ENCODE data around the gene SOX2. TPM values are rescaled to one million over a fixed set of nuclear protein-coding genes. Genes with fewer than 3 reads are reported as not detected.

The SOX2 gene
- total RNA-seq, 1 experiment from 2014 or later = 2.0 TPM

DNA sequence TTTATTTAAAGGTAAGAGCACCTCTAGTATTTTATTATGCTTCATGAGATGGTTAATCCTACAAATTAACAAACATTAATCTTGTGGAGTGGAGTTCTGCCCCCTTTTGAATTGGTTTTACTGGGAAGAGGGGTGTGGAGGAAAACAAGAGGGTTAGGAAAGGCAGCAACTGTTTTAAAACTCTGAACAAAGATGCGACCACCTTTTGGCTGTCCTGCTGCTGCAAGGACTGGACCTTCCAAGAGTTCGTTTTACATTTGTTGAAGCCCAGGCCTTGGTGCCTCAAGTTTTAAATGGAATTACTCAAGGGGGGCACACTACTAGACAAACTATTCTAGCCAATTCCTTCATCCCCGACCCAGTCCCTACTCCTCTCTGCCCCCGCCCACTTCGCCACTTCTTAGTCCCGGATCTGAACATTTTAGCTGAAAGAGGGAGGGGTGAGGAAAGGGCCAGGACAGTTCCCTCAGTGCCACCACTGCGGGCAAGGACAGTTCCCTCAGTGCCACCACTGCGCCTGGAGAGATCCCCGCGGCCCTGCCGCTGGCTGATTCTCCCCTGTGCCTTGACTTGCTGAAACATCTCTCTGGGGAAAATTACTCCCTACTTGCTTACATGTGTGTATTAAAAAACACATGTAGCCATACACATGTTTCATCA lies 11.2 kb downstream of the SOX2 start:
- DNase-seq (ENCODE audit: low read depth) = no peak

DNA sequence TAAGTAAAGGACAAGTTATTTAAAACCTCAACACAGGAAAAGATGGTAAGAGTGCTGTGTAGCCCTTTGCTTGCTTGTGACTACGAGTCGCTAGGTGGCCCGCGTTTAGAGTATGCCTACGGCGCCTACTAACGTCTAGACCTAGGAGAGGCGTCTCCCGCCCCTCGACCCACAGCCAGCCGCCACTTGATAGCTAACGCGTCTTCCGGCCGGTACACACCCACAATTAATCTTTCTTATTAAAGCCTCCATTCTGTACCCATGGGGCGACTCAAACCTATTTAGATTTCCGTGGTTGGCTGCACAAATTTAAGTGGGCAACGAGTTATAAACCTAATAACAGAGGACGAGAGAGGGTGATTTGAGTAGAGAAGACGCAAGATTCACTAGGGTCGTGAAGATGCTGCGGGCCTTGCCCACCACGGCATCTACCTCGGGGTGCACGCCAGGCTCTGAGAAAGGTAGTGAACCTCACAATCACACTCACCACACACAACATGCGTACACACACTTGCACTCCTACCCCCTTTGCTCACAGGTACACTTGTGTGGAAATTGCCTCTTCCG lies 12.0 kb downstream of the SOX2 start:
- no peak for DNase-seq (ENCODE audit: low read depth)

DNA sequence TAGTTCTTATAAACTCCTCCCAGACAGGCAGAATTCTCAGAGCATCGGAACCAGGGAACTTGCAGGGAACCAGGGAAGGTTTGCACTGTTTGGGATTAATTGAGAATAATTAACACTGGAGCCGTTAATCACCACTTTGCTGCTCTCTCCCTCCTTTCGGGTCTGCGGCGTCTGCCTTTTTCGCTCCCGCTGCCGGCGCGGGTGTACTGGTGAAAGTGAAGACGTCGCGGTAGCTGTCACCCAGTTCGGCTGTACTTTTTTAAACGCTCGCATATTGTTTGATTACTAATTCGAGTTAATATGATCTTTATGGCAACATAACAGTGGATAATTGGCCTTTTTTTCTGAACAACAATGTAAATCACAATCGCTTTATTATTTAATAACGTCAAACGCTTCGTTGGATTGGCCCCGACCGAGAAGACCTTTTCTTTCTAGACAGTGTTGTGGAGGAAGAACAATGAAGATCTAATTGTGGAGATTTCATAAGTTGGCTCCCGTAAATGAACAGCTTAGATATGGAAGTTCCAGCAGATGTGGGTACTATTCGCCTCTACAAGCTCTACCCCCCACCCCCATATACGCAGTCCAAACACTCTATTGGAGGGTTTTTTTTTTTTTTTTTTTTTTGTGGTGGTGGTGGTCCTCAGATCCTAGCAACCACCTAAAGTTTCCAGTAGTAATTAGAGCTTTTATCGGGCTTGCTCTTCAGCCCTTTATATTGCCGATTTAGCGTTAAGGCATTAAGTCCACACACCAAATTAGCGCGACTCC lies 12.7 kb downstream of the SOX2 start:
- DNase-seq (ENCODE audit: low read depth) = no peak

DNA sequence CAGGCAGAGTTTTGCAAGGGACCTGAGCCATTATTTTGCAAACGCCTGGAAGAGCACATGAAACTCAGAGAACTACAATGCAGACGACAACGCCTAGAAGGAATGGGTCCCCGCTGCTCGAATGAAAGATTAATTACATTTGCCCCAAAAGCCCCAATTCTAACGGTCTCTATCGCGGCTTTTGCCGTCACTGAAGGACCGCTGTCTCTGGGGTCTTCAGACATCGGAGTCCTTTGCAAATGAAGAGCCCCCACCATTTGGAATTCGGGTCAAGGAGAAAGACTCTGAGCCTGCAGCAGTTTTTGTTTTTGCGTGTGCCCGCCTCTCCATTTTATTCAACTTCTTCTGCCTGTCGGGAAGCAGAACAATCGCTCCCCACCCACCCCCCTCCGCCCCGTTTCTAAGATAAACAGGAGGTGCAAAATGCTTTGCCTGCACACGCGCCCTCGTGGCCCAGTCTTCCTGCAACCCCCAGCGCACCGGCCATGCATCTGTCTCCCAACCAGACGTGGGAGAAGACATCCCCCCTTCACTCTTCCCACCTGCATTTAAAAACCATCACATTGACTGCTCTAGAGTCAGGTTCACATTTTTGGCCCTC lies 13.5 kb downstream of the SOX2 start:
- no peak for DNase-seq (ENCODE audit: low read depth)

DNA sequence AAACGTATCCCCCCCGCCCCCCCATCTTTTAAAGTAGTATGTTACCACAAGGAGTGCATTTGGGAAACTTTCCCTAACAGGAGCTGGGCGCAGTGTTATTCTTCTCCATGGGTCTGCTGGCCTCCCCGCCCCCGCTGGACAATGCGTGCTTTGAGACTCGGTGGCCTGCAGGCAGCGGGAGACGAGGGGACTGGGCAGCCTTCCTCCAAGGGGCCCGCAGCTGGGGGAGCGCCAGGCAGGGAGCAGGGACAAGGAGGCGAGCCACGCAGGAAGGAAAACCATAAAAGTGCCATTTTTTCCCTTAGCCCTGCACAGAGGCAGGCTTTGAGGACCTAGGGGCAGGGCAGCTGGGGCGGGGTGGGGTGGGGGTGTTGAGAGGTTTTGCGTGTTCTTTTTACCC lies 14.1 kb downstream of the SOX2 start:
- no peak for DNase-seq (ENCODE audit: low read depth)

DNA sequence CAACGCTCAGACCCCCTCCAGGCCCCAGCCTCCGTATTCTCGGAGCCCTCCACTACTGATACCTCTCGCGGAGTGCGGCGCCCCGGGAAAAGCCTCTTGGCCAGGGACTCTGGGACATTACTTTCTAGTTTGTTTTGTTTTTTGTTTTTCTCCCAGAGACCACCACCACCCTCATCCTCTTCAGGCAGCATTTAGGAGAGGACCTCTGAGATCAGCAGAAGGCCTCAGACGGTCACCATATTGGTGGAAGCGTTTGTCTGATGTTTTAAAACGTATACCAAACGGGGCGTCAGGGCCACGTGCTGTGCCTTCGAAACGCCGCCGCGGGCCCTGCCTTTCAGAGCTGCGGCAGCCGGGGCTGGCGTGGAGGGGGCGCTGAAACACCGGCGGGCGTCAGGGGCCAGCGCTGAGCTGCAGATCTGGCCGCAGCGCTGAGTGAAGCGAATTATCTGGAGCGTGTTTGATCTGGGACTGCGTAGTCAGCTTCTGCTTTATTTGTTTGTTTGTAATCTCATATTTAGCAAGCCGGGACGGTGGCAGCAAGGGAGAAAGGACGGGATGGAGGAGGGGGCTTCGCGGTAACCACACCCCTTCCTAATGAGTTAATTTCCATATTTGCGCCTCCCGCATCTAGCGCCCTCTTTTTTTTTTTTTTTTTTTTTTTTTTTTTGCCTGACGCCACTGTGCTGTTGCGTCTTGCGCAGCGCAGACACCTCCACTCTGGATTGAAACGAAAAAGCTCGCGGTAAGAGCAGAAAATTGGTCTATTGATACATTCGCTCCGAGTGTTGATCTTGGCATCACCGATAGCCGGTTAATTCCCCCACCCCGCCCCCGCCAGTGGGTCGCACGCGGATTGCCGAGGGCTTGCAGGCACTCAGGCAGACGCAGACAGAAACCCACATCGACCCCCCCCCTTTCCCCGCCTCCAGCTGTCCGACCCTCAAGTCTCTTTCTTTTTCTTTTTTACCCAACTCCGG lies 14.9 kb downstream of the SOX2 start:
- no peak for DNase-seq (ENCODE audit: low read depth)

DNA sequence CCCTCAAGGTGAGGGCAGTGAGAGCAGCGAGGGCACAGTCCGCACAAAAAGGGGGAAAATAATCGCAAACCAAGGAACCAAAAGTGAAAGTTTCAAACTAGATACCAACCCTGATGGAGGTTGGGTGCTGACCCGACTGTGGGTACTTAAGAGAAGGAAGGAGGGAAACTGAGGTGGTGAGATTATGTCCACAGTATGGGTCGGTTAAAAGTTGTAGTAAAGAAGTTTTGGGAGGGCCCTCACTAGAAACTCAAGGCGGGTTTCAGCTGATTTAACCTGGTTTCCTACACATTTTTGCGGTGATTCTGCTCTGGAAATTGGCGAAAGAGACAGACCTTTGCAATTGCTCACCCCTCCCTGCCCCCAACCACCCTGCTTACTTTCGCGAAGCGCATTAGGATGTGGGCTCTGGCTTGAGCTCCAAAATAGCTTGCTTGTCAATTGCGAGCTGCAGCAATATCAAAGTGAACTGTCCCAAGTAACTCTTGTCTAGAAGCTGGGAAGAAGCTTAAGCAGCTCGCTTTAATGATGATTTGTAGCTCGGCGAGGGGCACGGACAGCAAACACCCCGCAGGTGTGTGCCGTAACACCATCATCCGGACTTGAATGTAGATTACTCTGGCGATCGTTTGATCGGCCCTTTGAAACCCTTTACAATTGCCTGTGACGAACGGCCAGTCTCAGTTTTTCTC lies 15.8 kb downstream of the SOX2 start:
- DNase-seq (ENCODE audit: low read depth) = no peak

DNA sequence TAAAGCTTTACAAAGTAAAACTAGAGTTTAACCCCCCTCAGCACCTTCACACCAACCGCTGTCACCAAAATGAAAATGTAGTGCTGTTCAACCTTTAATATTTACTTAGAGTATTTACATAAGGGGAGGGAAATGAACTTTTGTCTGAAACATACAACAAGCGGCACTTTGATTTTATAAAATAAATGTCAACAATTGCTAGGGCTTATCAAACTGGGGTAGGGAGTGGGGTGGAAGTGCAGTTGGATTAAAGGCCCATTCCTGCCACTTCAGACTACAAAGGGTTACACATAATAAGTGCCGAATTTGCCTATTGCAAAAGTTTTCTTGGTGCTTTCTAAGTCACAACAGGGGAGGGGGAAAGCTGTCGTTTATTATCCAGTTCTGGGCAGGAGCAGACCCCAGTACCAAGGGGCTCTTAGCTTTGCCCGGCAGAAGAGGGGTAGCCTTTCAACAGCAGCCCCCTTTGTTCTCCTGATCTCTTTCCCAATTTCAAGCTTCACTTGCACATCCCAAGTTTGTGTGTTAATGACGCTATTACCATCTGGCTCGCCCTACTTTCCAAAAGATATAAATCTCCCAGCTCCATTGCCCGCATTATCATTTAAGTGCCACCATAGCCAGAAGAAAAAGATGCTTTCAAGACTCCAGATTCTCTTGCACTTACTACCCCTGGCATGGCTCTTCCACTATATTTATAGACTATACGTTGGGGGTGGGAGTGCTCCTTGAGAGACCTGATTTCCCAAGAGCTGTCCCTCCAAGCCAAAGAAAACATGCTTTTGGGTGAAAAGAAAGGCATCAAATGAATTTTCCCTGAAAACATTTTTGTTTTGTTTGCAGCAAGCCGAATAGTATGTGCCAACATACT lies 17.0 kb downstream of the SOX2 start:
- no peak for DNase-seq (ENCODE audit: low read depth)

DNA sequence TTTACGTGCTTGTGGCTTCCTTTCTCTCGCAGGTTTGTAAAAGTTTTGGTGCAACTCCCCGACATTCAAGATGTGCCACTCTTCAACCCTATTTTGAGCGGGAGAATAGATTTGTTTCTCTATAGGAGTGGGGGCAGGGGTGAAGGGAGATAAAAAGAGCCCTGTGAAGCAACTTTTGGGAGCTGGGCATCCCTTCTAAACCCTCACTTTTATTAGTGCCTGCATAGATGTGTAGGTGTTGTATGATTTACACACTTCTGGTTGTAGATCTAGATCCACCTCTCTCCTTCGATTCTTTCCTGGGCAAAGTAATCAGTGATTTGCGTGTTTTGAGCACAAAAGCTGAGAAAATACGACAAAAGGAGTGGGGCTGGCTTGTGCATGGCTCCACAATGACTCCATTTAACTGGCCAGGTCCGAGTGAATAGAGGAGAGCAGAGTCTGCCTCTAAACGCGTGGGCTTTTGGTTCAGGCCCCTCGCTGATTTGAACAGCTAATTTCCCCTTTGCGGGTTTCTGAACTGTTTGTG lies 17.7 kb downstream of the SOX2 start:
- DNase-seq (ENCODE audit: low read depth) = no peak

DNA sequence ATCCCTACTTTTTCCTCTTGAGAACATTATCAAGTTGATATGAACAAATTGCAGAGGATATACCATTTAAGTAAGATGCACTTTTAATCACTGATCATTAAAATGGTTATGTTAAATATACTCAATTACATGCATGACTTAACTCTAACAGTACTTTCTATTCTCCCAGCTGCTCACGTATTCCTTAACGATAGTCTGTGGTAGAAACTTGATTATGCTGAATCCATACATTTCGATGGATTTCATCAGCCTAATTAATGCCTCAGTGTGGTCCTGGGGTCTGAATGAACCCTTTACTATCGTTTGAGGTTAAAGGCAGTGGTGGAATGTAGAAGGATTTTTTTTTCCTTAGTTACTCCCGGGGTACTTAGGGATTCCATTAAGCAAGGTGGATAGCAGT lies 18.6 kb downstream of the SOX2 start:
- no peak for DNase-seq (ENCODE audit: low read depth)

DNA sequence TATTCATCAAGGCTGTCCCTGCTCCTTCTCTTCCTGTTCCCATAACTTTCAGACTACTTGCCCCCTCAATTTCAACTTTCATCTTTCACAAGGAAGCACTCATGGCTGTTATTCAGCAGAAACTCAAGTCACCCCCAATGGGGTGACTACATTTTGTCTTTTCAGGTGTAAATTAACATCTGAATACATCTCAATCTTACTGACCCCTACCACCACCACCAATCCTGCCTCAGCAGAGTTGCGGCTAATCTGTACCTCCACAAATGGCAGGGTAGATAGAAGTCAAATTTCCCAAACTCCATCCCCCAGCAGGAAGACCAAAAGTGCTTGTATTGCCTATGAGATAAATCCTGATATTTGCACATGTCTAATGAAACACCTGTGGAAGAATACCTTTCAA lies 19.2 kb downstream of the SOX2 start:
- no peak for DNase-seq (ENCODE audit: low read depth)

DNA sequence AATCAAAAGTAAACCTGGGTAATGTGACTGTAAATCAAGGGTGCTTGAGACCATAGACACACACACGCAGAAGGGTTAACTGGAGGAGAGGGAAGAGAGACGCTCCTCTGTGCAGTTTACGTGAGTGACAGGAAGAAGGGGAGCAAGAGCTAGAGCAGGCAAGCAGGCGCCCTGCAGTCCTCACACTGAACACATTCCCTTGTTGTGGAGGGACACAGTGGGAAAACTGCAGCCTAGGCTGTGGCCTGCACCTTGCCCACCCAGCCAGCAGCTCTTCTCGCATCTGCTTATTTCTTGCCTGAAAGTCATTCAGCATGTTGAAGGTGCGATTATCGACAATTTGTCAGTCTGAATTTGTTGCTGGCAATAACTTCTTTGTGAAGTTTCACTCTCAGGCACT lies 24.2 kb downstream of the SOX2 start:
- no peak for DNase-seq (ENCODE audit: low read depth)

DNA sequence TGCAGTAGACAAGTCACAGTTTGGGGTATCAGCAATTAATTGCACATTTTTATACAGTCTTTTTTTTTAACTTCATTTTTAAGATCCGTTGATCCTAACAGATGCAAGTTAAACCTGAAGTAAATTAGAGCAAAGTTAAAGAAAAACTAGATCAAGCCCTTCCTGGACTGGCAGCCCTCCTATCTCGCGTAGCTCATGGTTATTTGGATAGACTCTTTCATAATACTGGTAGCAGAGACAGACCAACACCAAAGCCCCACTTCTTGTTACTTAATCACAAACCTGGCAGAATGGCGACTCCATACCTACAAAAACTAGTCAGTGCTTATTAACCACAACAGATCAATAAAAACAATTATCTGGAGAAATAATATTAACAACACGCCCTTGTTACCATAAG lies 26.8 kb downstream of the SOX2 start:
- no peak for DNase-seq (ENCODE audit: low read depth)

DNA sequence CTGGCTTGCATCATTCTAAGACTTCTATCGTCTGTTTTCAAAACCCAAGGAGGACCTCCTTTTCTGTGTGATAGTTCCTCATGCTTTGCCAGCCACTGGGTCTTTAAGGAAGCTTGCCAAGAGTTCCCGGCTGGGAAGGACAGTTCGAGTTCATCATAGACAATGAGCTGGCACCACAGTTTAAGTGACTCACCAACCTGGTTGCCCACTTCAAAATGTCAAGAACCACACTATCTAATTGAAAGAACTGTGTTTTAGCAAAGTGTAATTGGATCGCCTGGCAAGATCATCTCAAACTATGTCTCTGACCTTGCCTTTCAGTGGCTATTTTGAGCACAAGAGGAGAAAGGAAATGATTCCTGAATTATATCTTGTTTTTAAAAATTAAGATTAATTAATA lies 27.9 kb downstream of the SOX2 start:
- DNase-seq (ENCODE audit: low read depth) = peak; percentile 53

DNA sequence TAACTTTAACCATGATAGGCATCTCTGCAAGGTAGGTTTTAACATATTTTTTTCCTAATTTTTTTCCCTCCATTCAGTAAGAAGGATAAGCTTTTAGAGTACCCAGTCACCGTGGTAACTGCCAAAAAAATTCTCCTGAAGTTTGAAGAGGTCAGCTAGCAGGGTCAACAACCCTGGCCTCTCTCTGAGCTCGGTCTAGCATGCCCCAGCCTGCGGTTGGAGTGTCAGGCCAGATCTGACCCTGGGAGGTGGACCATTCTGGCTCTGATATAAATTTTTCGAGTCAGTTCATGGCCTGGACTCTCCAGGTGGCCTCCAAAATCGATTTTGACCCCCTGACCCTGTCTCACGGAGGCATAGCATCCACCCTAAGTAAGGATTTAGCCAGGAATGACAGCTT lies 29.7 kb downstream of the SOX2 start:
- no peak for DNase-seq (ENCODE audit: low read depth)

DNA sequence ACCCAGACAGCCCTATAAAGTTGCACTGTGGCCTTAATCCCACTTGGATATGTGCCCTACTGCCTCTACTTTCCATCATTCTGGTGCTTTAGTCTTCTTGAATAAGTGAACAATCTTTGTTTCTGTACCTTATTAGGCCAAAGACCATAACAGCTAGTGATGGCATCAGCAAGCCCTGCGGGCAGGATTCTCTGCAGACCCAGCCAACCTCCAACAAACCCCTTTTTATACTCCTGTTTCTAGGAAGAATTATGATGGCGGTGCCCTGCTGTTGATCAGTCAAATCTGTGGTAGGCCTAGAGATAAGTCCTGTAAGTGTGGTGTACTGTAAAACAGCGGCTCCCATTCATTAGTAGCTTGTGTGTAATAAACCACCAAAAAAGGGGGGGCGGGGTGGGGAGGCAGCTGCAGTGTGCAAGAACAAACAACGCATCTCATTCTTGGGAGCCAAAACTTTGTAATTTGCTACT lies 40.5 kb downstream of the SOX2 start:
- peak; percentile 9 for DNase-seq (ENCODE audit: low read depth)

DNA sequence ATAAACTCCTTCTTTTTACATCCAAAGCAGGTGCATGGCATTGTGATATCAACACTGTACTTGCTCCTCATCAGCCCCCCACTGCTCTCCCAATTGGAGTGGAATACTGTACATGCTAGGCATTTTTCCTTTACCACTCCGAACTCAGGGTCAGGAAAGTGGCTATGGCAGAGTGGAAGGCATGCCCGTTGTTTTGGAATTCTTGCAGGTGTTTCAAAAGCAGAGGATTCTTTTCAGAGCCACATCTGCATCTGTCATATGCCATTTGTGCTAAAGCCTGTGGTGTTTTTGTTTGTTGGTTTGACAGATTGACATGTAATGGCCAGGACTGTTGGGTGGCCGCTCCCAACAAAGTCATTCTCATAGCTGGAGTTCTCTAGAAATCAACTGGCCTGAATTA lies 41.7 kb downstream of the SOX2 start:
- DNase-seq (ENCODE audit: low read depth) = no peak

DNA sequence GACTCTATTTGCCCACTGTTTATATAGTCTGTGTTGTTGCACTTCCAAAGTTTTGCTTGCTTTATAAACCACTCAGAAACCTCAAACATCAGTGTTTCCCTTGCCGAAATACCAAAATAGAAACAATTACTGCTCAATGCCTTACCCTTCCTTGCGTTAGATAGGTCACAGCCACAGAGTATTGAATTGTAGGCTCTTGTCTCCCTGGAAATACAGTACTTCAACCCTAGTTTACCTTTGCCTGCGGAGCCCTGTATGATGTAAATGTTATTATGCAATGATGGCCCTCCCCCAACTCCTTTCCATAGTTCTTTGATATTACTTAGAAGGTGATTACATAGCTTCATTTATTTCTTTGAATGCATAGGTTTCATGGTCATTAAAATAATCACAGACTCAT lies 44.2 kb downstream of the SOX2 start:
- DNase-seq (ENCODE audit: low read depth) = no peak

DNA sequence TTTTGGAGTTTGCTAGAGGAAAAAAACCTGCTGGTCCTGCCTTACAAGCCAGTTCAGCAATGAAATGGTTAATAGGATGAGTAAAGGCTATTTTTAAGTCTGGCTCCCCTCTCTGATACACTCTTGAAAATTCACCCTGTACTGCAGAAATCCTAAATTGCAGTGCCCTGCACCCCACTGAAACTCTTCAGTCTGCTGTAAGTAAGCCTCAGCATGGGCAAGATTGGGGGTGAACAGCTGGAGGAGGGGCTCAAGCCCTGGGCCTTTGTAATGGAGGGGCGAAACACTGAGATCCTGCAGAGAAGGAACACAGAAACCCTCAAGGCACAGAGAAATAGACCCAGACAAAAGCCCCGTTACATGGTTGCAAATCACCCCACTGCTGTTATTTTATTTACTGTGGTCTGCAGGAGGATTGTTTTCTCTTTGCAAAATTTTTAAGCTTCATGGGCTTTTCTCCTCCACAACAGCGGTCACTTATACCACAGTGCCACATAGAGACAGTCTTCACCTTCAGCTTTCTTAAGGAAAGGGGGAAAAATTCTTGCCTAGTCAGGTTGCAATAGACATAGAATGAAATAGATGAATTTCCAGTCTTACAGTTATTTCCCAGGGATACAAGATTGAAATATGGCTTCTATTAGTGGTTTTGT lies 45.0 kb downstream of the SOX2 start:
- DNase-seq (ENCODE audit: low read depth) = no peak
